Measurements from ENCODE around the gene TXNRD3.

DNA sequence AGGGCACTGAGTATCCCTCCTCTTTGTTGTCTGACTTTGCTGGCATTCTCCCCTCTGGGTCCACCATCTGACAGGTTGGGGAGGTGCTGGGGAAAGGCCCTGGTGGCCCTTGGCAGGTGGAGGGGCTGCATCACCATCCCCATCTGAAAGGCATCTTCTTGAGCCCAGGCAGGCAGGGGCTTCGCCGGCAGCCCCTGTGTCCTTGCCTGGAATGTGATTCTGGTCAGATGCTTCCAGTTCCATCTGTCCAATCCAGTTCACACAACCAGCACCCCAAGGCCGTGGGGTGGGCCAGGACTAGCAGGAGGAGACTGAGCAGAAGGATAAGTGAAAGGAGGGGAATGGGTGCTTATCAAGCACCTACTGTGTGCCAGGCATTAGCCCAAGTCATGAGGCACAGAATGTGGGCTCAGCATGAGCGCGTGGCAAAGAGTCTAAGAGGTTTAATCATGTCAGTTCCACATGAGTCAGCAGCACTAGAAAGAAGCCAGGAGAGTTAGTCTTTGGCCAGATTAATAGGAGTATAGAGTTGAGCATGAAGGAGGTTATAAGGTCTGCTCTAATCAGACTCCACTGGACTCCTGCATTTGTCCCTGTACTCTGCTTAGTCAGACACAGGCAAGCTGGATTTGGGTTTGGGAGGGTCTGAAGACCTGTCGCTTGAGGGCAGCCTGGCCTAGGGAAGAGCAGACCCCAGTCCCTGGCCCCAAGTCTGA is 10.5 kb upstream of the TXNRD3 start:
- TF ChIP-seq POLR2AphosphoS5 (IDR thresholded peaks at IDR 0.05), result no peak
- TF ChIP-seq, protein P1, sequence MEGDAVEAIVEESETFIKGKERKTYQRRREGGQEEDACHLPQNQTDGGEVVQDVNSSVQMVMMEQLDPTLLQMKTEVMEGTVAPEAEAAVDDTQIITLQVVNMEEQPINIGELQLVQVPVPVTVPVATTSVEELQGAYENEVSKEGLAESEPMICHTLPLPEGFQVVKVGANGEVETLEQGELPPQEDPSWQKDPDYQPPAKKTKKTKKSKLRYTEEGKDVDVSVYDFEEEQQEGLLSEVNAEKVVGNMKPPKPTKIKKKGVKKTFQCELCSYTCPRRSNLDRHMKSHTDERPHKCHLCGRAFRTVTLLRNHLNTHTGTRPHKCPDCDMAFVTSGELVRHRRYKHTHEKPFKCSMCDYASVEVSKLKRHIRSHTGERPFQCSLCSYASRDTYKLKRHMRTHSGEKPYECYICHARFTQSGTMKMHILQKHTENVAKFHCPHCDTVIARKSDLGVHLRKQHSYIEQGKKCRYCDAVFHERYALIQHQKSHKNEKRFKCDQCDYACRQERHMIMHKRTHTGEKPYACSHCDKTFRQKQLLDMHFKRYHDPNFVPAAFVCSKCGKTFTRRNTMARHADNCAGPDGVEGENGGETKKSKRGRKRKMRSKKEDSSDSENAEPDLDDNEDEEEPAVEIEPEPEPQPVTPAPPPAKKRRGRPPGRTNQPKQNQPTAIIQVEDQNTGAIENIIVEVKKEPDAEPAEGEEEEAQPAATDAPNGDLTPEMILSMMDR (IDR thresholded peaks at IDR 0.05), result no peak

Data from upper lobe of left lung (tissue), 4 donors.